ENCODE results near the gene CLEC12A.
"Not testable (repeated sequence)": the region's sequence is repeated elsewhere in the genome, so short reads cannot be mapped to it uniquely, and the experiment has no call there.

CLEC12A gene

GRCh38 chr12:9971181-9971580 lies at the start of gene CLEC12A:
Gene CLEC12A (plus strand): TSS chr12:9971409. CDS start chr12:9971597, 188 bp downstream.
- no peak for DNase-seq

- no peak for DNase-seq
These were observed 48.8 kb upstream of the CLEC12A start for GRCh38 chr12:9922429-9922828.

GRCh38 chr12:9925705-9926393 lies 45.4 kb upstream of the CLEC12A start:
- DNase-seq = peak; percentile 12 to 54

GRCh38 chr12:9926876-9927275 lies 44.3 kb upstream of the CLEC12A start:
- DNase-seq = no peak

- no peak for DNase-seq
These were observed 42.6 kb upstream of the CLEC12A start for GRCh38 chr12:9928607-9929006.

GRCh38 chr12:9931245-9931644 lies 40.0 kb upstream of the CLEC12A start:
- no peak for DNase-seq

- no peak for DNase-seq
These were observed 38.9 kb upstream of the CLEC12A start, which contains the start of gene CLEC2A for GRCh38 chr12:9932270-9932669. Gene CLEC2A (minus strand): TSS chr12:9932370. CDS start chr12:9932329, 41 bp downstream.

GRCh38 chr12:9933958-9934357 lies 37.3 kb upstream of the CLEC12A start:
- DNase-seq = no peak

GRCh38 chr12:9935026-9935425 lies 36.2 kb upstream of the CLEC12A start:
- no peak for DNase-seq

- no peak for DNase-seq
These were observed 34.6 kb upstream of the CLEC12A start for GRCh38 chr12:9936591-9936990.

GRCh38 chr12:9940375-9940774 lies 30.8 kb upstream of the CLEC12A start:
- peak in 1 of 2 donors; percentile 29 for DNase-seq

GRCh38 chr12:9941838-9942237 lies 29.4 kb upstream of the CLEC12A start:
- no peak for DNase-seq

GRCh38 chr12:9943240-9943639 lies 28.0 kb upstream of the CLEC12A start:
- DNase-seq = peak in 1 of 2 donors; percentile 74

- no peak for DNase-seq
These were observed 26.8 kb upstream of the CLEC12A start for GRCh38 chr12:9944391-9944790.

- peak in 1 of 2 donors; percentile 13 for DNase-seq
These were observed 23.5 kb upstream of the CLEC12A start for GRCh38 chr12:9947674-9948073.

GRCh38 chr12:9948606-9949296 lies 22.5 kb upstream of the CLEC12A start:
- peak in 1 of 2 donors; percentile 34 for DNase-seq

- DNase-seq = peak; percentile 22 to 46
These were observed 20.1 kb upstream of the CLEC12A start for GRCh38 chr12:9951026-9951675.

- not testable (repeated sequence) for DNase-seq
These were observed 18.1 kb upstream of the CLEC12A start for GRCh38 chr12:9952954-9953729.

GRCh38 chr12:9957834-9958233 lies 13.4 kb upstream of the CLEC12A start:
- peak in 1 of 2 donors; percentile 26 for DNase-seq

- no peak for DNase-seq
These were observed 10.6 kb upstream of the CLEC12A start for GRCh38 chr12:9960590-9960989.

GRCh38 chr12:9961106-9961505 lies 10.1 kb upstream of the CLEC12A start:
- no peak for DNase-seq

GRCh38 chr12:9961901-9962300 lies 9.3 kb upstream of the CLEC12A start:
- DNase-seq = no peak

- DNase-seq = no peak
These were observed 1.5 kb upstream of the CLEC12A start for GRCh38 chr12:9969673-9970072.
